Ecto neural progenitor cell (in vitro differentiated cells): Measurements from ENCODE around the gene CHCHD1.
"Not testable (repeated sequence)": the region's sequence is repeated elsewhere in the genome, so short reads cannot be mapped to it uniquely, and the experiment has no call there.

Experiments used
- DNase-seq: peaks from one replicate; pipeline ENCODE4 v3.0.0-alpha.2; 2018; ENCODE audit warnings: low spot score

CHCHD1 gene

GRCh38 chr10:73813333-73813732, 31.5 kb downstream of the CHCHD1 start:
- DNase-seq: no peak

GRCh38 chr10:73814276-73814895, 32.5 kb downstream of the CHCHD1 start:
- DNase-seq: no peak

- peak; percentile 65 for DNase-seq
Observed at GRCh38 chr10:73814896-73815718, 33.3 kb downstream of the CHCHD1 start.

- DNase-seq: no peak
Observed at GRCh38 chr10:73815719-73816030, 33.8 kb downstream of the CHCHD1 start.

- no peak for DNase-seq
Observed at GRCh38 chr10:73816917-73817729, 35.3 kb downstream of the CHCHD1 start.

GRCh38 chr10:73817826-73818225, 36.0 kb downstream of the CHCHD1 start:
- no peak for DNase-seq

- no peak for DNase-seq
Observed at GRCh38 chr10:73818402-73818801, 36.6 kb downstream of the CHCHD1 start.

GRCh38 chr10:73819081-73819480, 37.2 kb downstream of the CHCHD1 start:
- no peak for DNase-seq

- DNase-seq: no peak
Observed at GRCh38 chr10:73819513-73820093, 37.8 kb downstream of the CHCHD1 start.

- DNase-seq: no peak
Observed at GRCh38 chr10:73823391-73823790, 41.5 kb downstream of the CHCHD1 start.

- no peak for DNase-seq
Observed at GRCh38 chr10:73824146-73824725, 42.4 kb downstream of the CHCHD1 start.

- DNase-seq: no peak
Observed at GRCh38 chr10:73827346-73828089, 45.7 kb downstream of the CHCHD1 start.

GRCh38 chr10:73828161-73828560, 46.3 kb downstream of the CHCHD1 start:
- DNase-seq: no peak

- DNase-seq: not testable (repeated sequence)
Observed at GRCh38 chr10:73829090-73829489, 47.2 kb downstream of the CHCHD1 start.
